HUDEP-2 (cell line): ENCODE measurements around the gene CCL1.
"Not testable (repeated sequence)": the region's sequence is repeated elsewhere in the genome, so short reads cannot be mapped to it uniquely, and the experiment has no call there.

ENCODE experiments used
- DNase-seq, 76 experiments: peaks; one replicate each; lab custom pipeline; 2025; ENCODE audit not compliant: unreplicated experiment in 76 of 76; lab: John Stamatoyannopoulos, UW

Gene CCL1

DNA sequence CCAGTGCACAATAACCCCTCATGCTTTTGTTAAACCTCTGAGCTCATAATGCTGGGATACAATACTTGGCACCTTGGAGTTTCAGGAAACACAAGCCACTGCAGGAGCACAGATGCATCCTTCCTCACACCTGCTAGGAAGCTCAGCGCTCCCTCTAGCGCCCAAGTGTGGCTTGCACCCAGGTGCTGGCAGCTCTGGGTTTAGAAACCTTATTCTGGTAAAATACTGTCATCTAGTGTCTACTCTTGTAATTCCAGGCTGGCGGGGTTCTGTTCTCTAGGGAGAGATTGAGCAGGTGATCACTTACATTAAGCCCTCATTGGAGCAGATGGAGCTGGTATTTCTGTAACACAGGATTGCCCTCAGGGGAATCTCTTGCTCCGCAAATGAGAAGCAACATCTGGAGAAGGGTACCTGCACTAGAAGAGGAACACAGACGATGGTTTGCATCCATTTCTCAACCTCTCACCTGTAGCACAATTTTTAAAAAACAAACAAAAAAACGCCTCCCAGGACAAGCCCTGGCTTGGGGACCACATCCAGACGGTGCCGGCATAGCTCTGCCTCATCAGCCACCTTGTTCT lies 1.5 kb downstream of the CCL1 start:
- peak in 71 of 76 experiments; percentile 6 to 87 (median 61) for DNase-seq

GRCh38 chr17:34360601-34361270 lies 2.3 kb downstream of the CCL1 start:
- DNase-seq = no peak

DNA sequence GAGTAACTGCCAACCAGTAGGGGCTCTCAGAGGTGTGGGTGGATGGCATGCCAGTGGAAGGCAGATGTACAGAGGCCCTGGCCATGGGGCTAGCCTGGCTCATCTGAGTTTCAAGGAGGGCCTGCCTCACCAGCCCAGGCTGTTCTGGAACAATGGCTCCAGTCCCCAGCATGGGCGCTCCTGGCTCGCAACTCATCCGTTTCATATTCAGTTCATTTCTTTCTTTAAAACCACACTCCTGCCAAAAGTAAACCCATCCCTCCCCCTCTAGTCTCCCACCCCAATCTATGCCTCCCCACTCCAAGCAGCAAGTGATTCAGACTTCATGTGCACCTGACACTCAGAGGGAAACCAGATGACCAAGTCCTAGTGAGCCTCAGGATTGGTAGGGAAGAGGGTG lies 4.4 kb downstream of the CCL1 start:
- DNase-seq = no peak

DNA sequence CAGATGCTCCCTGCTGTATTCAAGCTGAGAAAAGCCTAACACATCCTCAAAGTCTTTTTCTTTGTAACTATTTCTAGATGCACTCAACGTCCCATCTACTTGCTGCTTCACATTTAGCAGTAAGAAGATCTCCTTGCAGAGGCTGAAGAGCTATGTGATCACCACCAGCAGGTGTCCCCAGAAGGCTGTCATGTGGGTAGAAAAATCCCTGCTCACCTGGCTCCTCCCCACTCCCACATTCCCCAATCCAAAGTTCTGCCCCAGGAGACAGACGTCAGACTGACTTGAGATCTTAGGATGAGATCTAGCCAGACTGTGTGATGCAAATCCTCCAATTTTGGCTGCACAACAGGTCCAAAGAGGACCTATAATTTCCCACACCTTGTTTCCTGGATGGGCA lies 5.6 kb downstream of the CCL1 start:
- DNase-seq = no peak

GRCh38 chr17:34356194-34356593 lies 6.8 kb downstream of the CCL1 start, which contains the start of gene CCL13:
Gene CCL13 (plus strand): TSS chr17:34356480. CDS start chr17:34356527, 47 bp downstream.
- DNase-seq = no peak

GRCh38 chr17:34354637-34355036 lies 8.4 kb downstream of the CCL1 start:
- no peak for DNase-seq

- no peak for DNase-seq
Observed at GRCh38 chr17:34352191-34352590, 10.8 kb downstream of the CCL1 start.

DNA sequence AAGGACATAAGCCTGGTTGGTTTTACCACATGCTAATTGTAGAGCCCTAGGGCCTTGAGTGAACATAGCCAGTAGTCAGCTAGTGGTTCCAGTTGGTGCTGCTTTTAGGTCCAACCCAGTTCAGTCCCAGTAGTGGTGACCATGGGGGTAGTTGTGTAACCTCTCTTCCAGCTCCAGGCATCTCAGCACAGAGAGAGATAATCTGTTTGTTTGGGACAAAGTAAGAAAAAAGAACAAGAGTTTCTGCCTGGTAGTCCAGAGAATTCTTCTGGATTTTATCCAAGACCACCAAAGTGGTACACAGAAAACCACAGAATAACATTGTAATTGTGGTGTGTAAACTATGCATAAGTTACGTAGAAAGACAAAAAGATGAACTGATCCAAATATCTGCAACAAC lies 11.9 kb downstream of the CCL1 start:
- no peak for DNase-seq

DNA sequence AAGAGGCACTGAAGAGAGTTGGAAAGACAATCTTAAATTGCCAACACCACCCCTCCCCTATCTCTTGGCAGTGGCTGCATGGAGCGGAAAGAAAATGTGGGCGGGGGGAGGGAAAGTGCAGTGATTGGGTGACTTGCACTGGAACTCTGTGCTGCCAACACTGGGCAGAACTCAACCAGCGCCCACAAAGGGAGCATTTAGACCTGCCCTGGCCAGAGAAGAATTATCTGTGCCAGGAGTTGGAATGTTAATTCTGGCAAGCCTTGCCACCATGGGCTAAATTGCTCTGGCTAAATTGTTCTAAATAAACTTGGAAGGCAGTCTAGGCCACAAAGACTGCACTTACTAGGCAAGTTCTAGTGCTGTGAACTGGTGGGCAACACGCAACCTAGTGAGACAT lies 13.3 kb downstream of the CCL1 start:
- DNase-seq = no peak

DNA sequence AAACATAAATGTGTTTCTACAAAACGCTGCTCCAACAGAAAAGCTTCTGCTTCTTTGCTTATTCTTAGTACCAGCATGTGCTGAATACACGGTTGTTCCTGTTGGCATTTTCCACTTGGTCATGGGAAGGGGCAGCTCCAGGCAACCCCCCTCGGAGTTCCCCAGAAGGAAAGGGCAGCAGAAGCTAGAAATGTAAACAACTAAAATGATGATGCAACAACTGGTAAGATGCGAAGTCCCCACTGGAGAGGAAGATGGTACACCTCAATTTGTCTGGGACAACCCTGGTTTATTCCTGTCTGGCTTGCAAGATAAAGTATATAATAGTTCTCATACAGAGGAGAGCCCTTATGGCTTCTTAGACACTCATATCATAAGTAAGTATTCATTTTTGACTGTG lies 16.0 kb downstream of the CCL1 start:
- no peak for DNase-seq

DNA sequence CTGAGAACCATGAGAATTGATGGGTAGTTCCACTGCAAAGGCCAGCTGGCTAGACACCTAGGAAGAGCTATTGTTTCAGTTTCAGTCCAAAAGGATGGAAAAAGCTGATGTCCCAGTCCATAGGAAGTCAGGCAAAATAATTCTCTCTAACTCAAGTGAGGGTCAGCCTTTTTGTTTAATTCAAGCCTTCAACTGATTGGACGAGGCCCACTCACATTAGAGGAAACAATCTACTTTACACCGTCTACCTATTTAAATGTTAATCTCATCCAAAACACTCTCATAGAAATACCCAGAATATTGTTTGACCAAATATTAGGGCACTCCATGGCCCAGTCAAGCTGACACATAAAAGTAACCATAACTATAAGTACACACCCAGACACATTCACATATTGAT lies 21.1 kb downstream of the CCL1 start:
- DNase-seq = no peak

- no peak for DNase-seq
Observed at GRCh38 chr17:34339138-34339770, 23.8 kb downstream of the CCL1 start.

- no peak for DNase-seq
Observed at GRCh38 chr17:34337701-34338100, 25.3 kb downstream of the CCL1 start.

- not testable (repeated sequence) for DNase-seq
Observed at GRCh38 chr17:34327580-34327979, 35.5 kb downstream of the CCL1 start.

- DNase-seq = no peak
Observed at GRCh38 chr17:34321964-34322363, 41.1 kb downstream of the CCL1 start.

DNA sequence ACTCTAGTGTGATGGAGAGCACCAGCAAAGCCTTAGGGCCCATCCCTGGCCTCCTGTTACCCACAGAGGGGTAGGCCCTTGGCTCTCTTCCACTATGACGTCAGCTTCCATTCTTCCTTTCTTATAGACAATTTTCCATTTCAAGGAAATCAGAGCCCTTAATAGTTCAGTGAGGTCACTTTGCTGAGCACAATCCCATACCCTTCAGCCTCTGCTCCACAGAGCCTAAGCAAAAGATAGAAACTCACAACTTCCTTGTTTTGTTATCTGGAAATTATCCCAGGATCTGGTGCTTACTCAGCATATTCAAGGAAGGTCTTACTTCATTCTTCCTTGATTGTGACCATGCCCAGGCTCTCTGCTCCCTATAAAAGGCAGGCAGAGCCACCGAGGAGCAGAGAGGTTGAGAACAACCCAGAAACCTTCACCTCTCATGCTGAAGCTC lies 44.0 kb downstream of the CCL1 start, which contains the start of gene CCL8:
CCL8 (plus strand) TSS at position 397 of the 445 bp plus-strand sequence. CDS start 67 bp downstream, outside the sequence.
- DNase-seq = no peak

DNA sequence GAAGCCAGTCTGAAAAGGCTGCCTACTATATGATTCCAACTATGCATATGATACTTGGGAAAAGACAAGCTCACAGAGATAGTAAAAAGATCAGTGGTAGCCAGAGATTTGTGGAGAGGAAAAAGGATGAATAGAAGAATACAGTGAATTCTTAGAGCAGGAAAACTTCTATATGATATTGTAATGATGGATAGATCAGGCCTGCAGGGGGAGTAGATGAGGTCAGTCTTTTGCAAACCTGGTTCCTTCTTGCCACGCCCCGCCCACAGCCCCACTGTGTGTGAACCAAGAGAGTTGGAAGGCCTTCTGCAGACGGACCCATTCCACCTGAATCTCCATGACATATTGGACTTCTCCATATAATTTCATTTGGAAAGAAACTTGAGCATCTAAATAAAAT lies 44.6 kb downstream of the CCL1 start:
- peak in 41 of 76 experiments; percentile 2 to 58 (median 20) for DNase-seq

- no peak for DNase-seq
Observed at GRCh38 chr17:34314279-34314678, 48.8 kb downstream of the CCL1 start.

DNA sequence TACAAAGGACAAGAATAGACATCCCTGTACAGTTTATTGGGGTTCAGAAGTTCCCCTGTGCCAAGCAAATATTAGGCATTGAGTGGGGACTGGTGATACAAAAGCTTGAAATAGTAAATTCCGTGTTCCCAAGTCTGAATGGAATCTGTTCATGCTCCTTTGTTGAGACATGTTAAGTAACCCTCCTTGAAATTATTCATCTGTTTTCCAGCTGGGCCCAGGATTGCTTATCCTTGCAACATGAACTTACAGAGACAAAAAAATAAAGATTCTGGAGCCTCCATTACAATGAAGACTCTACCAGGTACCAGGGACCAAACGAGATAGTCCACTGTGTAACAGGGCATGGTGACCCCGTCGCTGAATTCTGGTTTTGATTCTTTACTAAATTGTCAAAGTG lies 49.9 kb downstream of the CCL1 start:
- DNase-seq = no peak

DNA sequence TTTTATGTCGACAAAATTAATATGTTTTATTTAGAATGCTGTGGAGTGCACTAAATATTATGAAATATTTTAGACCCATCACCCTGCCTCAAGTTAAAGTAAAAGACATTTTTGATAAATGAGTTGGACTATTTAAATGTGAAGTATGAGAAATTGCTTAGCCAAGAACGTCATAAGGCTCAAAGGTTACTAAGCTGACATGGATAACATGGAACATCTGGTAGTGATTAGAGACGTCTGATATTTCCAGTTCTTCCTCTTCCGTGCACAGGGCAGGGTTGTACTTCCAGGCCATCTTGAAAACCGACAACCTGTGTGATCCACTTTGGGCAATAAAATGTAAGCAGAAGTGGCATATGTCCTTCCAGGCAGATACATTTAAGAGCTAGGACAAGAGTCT lies 51.0 kb downstream of the CCL1 start:
- no peak for DNase-seq

DNA sequence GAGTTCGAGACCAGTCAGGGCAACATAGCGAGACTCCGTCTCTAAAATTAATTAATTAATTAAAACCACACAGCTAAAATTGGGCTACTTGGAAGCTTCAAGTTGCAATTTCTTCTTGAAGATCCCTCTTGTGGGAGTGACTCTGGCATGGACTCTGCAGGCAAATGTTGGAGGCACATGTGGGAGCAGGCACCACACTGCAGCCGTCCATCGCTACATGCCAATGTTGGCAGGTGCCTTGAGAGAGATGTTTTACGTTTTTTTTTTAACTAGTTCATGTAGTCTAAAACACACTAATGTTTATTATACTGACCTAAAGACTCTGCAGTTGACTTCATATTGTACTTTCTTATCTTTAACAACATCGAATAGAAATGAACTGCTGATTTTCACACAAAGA lies 51.7 kb downstream of the CCL1 start:
- DNase-seq = no peak
